Measurements from ENCODE around the gene VAMP4. TPM values are rescaled to one million over a fixed set of nuclear protein-coding genes. Genes with fewer than 3 reads are reported as not detected.

The VAMP4 gene
- polyA plus RNA-seq, result 9.9 TPM
- long read RNA-seq, donor 1, full-length matches to known transcripts, result 2 of 2 reads
- long read RNA-seq, donor 1, partial matches to known transcripts, result 0 of 2 reads
- long read RNA-seq, donor 1, other reads (novel, unspliced or antisense), result 0 of 2 reads
- long read RNA-seq, donor 2, full-length matches to known transcripts, result 8 of 8 reads
- long read RNA-seq, donor 2, partial matches to known transcripts, result 0 of 8 reads
- long read RNA-seq, donor 2, other reads (novel, unspliced or antisense), result 0 of 8 reads
- long read RNA-seq, donor 3, result 0 reads
- long read RNA-seq, donor 4, full-length matches to known transcripts, result 1 of 1 reads
- long read RNA-seq, donor 4, partial matches to known transcripts, result 0 of 1 reads
- long read RNA-seq, donor 4, other reads (novel, unspliced or antisense), result 0 of 1 reads
- long read RNA-seq, donor 5, full-length matches to known transcripts, result 1 of 1 reads
- long read RNA-seq, donor 5, partial matches to known transcripts, result 0 of 1 reads
- long read RNA-seq, donor 5, other reads (novel, unspliced or antisense), result 0 of 1 reads
- long read RNA-seq, donor 6, full-length matches to known transcripts, result 5 of 5 reads
- long read RNA-seq, donor 6, partial matches to known transcripts, result 0 of 5 reads
- long read RNA-seq, donor 6, other reads (novel, unspliced or antisense), result 0 of 5 reads
- long read RNA-seq, donor 7, full-length matches to known transcripts, result 3 of 3 reads
- long read RNA-seq, donor 7, partial matches to known transcripts, result 0 of 3 reads
- long read RNA-seq, donor 7, other reads (novel, unspliced or antisense), result 0 of 3 reads
- long read RNA-seq, donor 8, full-length matches to known transcripts, result 2 of 2 reads
- long read RNA-seq, donor 8, partial matches to known transcripts, result 0 of 2 reads
- long read RNA-seq, donor 8, other reads (novel, unspliced or antisense), result 0 of 2 reads
- long read RNA-seq, donor 9, full-length matches to known transcripts, result 2 of 2 reads
- long read RNA-seq, donor 9, partial matches to known transcripts, result 0 of 2 reads
- long read RNA-seq, donor 9, other reads (novel, unspliced or antisense), result 0 of 2 reads
- long read RNA-seq, donor 10, full-length matches to known transcripts, result 3 of 3 reads
- long read RNA-seq, donor 10, partial matches to known transcripts, result 0 of 3 reads
- long read RNA-seq, donor 10, other reads (novel, unspliced or antisense), result 0 of 3 reads
- long read RNA-seq, donor 11, full-length matches to known transcripts, result 1 of 1 reads
- long read RNA-seq, donor 11, partial matches to known transcripts, result 0 of 1 reads
- long read RNA-seq, donor 11, other reads (novel, unspliced or antisense), result 0 of 1 reads

DNA sequence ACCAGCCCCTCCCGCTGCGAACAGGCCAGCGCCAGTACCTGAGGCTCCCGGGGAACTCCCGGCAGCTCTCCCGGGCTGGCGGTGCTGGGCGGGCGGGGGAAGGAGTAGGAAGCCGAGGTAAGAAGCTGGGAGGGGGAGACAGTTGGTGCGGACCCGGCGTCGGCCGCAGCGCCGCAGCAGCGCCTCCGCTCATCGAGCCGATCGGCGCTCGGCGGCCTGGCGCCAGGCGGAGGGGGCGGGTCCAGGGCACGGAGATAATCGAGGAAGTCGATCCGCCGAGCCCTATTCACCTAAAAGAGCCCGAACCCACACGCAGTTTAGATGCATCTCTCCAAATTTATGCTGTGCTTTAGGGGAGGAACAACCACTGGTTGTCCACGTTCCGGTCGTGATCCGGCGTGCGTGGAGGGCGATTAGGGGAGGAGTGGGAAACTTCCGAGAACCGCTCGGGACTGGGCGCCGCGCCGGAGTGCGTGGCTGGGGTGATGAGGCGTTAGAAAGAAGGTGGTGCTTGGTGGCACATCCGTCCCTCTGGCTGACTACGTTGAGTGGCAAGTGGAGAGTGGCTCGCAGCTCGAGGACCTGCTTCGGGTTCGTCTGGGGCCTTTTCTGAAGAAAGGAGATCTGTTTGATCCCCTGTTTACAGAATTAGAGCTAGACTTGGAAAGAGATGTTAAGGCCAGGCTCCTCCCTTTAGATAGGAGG, at the start of gene VAMP4:
TSS of gene VAMP4 (minus strand) at position 194 of the 705 bp plus-strand sequence. CDS start 3,651 bp downstream, outside the sequence.
- Histone ChIP-seq H3K9me3 (ENCODE audit: control insufficient read depth, low read depth, low read length) (no peaks in the 10 kb centered on the region), H3K27me3 (ENCODE audit: control insufficient read depth, insufficient read depth, low read length) (no peaks in the 10 kb centered on the region), H3K27ac (ENCODE audit: low read length) (peak within 1 kb of the TSS; percentile 97), H3K4me3 (ENCODE audit: low read length) (peak within 1 kb of the TSS; percentile 95), H3K4me1 (ENCODE audit: control insufficient read depth, insufficient read depth, low read length) (peaks cover 6% of the 10 kb centered on the region), H3K36me3 (ENCODE audit: control insufficient read depth, insufficient read depth, low read length) (peaks cover 5% of the 10 kb centered on the region)
- WGBS (ENCODE audit: insufficient coverage, low lambda C conversion rate), result no CpG with 5 or more reads among the region's 57 CpGs
- peak; percentile 87 to 95 for DNase-seq

- Histone ChIP-seq H3K9me3 (ENCODE audit: control insufficient read depth, low read depth, low read length) (no peaks in the 10 kb centered on the region), H3K4me3 (ENCODE audit: low read length) (no peak overlapping the region), H3K27ac (ENCODE audit: low read length) (no peak overlapping the region), H3K36me3 (ENCODE audit: control insufficient read depth, insufficient read depth, low read length) (peaks cover 90% of the 10 kb centered on the region), H3K27me3 (ENCODE audit: control insufficient read depth, insufficient read depth, low read length) (no peaks in the 10 kb centered on the region), H3K4me1 (ENCODE audit: control insufficient read depth, insufficient read depth, low read length) (no peaks in the 10 kb centered on the region)
- no peak for DNase-seq
- no CpG with 5 or more reads among the region's 6 CpGs for WGBS (ENCODE audit: insufficient coverage, low lambda C conversion rate)
Observed at GRCh38 chr1:171790318-171790717, 48.5 kb upstream of the VAMP4 start.

DNA sequence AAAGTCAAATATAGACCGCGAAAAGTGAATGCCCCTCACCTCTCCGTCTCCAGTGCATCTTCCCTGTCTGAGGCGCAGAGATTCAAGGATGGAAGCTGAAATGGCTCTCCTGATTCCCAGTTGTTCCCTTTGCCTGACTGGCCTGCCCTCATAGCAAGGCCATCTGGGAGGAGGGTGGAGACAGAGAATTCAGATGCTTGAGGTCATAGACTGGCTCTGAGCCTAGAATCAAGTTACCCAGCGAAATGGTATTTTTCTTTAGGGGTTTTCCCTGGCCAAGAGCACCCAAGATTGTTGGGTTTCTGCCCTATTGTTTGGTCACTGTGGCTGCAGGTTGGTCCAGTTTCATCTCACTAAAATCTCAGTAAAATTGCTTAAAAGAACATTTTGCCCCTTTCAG, 46.8 kb upstream of the VAMP4 start:
- no peaks in the 10 kb centered on the region for H3K27me3 ChIP-seq (ENCODE audit: control insufficient read depth, insufficient read depth, low read length)
- no peak overlapping the region for H3K4me3 ChIP-seq (ENCODE audit: low read length)
- H3K9me3 ChIP-seq (ENCODE audit: control insufficient read depth, low read depth, low read length), result no peaks in the 10 kb centered on the region
- no peaks in the 10 kb centered on the region for H3K4me1 ChIP-seq (ENCODE audit: control insufficient read depth, insufficient read depth, low read length)
- H3K36me3 ChIP-seq (ENCODE audit: control insufficient read depth, insufficient read depth, low read length), result peaks cover 88% of the 10 kb centered on the region
- DNase-seq, result no peak
- no peak overlapping the region for H3K27ac ChIP-seq (ENCODE audit: low read length)
- 100% methylated on average over 3 of the region's 5 CpGs for WGBS (ENCODE audit: insufficient coverage, low lambda C conversion rate)

DNA sequence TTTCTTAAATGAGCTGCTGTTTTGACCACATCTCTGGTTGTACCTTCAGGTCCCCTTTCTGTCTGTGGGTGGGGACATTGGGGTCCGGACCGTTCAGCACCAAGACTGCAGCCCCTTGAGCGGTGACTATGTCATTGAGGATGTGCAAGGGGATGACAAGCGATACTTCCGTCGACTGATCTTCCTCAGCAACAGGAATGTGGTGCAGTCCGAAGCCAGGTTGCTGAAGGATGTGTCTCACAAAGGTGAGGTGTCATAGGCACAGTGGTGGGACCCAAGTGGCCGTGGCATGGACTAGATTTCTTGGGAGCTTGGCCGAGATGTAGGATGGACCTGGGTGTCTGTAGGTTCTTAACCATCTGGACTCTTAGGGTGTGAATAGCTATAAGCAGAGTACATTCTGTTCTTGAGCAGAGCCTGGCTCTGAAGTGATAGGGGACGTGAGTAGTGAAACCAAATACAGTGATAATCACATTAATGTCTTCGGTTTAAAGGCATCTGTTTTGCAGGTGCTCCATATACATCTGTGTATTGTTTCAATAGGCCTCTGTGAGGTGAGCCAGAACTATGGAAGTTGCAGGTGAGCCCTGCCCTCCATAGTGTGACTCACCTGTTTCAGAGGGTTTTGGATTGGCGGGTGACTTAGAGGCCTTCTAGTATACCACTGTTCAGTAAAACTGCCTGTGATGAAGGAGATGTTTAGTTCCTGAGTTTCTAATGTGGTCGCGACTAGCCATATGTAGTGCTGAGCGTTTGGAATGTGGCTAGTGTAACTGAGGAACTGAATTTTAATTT, 46.0 kb upstream of the VAMP4 start:
- Histone ChIP-seq H3K27me3 (ENCODE audit: control insufficient read depth, insufficient read depth, low read length) (no peaks in the 10 kb centered on the region), H3K36me3 (ENCODE audit: control insufficient read depth, insufficient read depth, low read length) (peaks cover 80% of the 10 kb centered on the region), H3K27ac (ENCODE audit: low read length) (no peak overlapping the region), H3K4me3 (ENCODE audit: low read length) (no peak overlapping the region), H3K9me3 (ENCODE audit: control insufficient read depth, low read depth, low read length) (no peaks in the 10 kb centered on the region), H3K4me1 (ENCODE audit: control insufficient read depth, insufficient read depth, low read length) (peaks cover 7% of the 10 kb centered on the region)
- no CpG with 5 or more reads among the region's 15 CpGs for whole genome bisulfite sequencing (ENCODE audit: insufficient coverage, low lambda C conversion rate)
- DNase-seq, result no peak

- no peak for DNase-seq
- H3K4me3 ChIP-seq (ENCODE audit: low read length), result no peak overlapping the region
- H3K9me3 ChIP-seq (ENCODE audit: control insufficient read depth, low read depth, low read length), result no peaks in the 10 kb centered on the region
- no peaks in the 10 kb centered on the region for H3K27me3 ChIP-seq (ENCODE audit: control insufficient read depth, insufficient read depth, low read length)
- no peak overlapping the region for H3K27ac ChIP-seq (ENCODE audit: low read length)
- no CpG with 5 or more reads among the region's 2 CpGs for WGBS (ENCODE audit: insufficient coverage, low lambda C conversion rate)
- peaks cover 67% of the 10 kb centered on the region for H3K36me3 ChIP-seq (ENCODE audit: control insufficient read depth, insufficient read depth, low read length)
- peaks cover 7% of the 10 kb centered on the region for H3K4me1 ChIP-seq (ENCODE audit: control insufficient read depth, insufficient read depth, low read length)
Observed at GRCh38 chr1:171786534-171786933, 44.7 kb upstream of the VAMP4 start.

- no CpG with 5 or more reads among the region's 9 CpGs for WGBS (ENCODE audit: insufficient coverage, low lambda C conversion rate)
- Histone ChIP-seq H3K9me3 (ENCODE audit: control insufficient read depth, low read depth, low read length) (no peaks in the 10 kb centered on the region), H3K36me3 (ENCODE audit: control insufficient read depth, insufficient read depth, low read length) (peaks cover 61% of the 10 kb centered on the region), H3K4me3 (ENCODE audit: low read length) (no peak overlapping the region), H3K27me3 (ENCODE audit: control insufficient read depth, insufficient read depth, low read length) (no peaks in the 10 kb centered on the region), H3K27ac (ENCODE audit: low read length) (no peak overlapping the region), H3K4me1 (ENCODE audit: control insufficient read depth, insufficient read depth, low read length) (peaks cover 7% of the 10 kb centered on the region)
- DNase-seq, result no peak
Observed at GRCh38 chr1:171785766-171786165, 43.9 kb upstream of the VAMP4 start.

- no peak overlapping the region for H3K27ac ChIP-seq (ENCODE audit: low read length)
- DNase-seq, result no peak
- peaks cover 53% of the 10 kb centered on the region for H3K36me3 ChIP-seq (ENCODE audit: control insufficient read depth, insufficient read depth, low read length)
- H3K4me1 ChIP-seq (ENCODE audit: control insufficient read depth, insufficient read depth, low read length), result peaks cover 7% of the 10 kb centered on the region
- no peaks in the 10 kb centered on the region for H3K9me3 ChIP-seq (ENCODE audit: control insufficient read depth, low read depth, low read length)
- no peaks in the 10 kb centered on the region for H3K27me3 ChIP-seq (ENCODE audit: control insufficient read depth, insufficient read depth, low read length)
- H3K4me3 ChIP-seq (ENCODE audit: low read length), result no peak overlapping the region
Observed at GRCh38 chr1:171784784-171785183, 42.9 kb upstream of the VAMP4 start.

- H3K27me3 ChIP-seq (ENCODE audit: control insufficient read depth, insufficient read depth, low read length), result no peaks in the 10 kb centered on the region
- no peak for DNase-seq
- peaks cover 50% of the 10 kb centered on the region for H3K36me3 ChIP-seq (ENCODE audit: control insufficient read depth, insufficient read depth, low read length)
- peaks cover 7% of the 10 kb centered on the region for H3K4me1 ChIP-seq (ENCODE audit: control insufficient read depth, insufficient read depth, low read length)
- WGBS (ENCODE audit: insufficient coverage, low lambda C conversion rate), result no CpG with 5 or more reads among the region's 25 CpGs
- no peaks in the 10 kb centered on the region for H3K9me3 ChIP-seq (ENCODE audit: control insufficient read depth, low read depth, low read length)
- no peak overlapping the region for H3K27ac ChIP-seq (ENCODE audit: low read length)
- no peak overlapping the region for H3K4me3 ChIP-seq (ENCODE audit: low read length)
Observed at GRCh38 chr1:171783816-171784530, 42.1 kb upstream of the VAMP4 start.
